NCI-H226 (cell line): ENCODE measurements around the gene TRABD.
A peak's percentile ranks its signal among the peaks of the same experiment; 100 is the strongest.
"Not testable (repeated sequence)": the region's sequence is repeated elsewhere in the genome, so short reads cannot be mapped to it uniquely, and the experiment has no call there.

Experiments used
- DNase-seq: peaks from one replicate; pipeline ENCODE4 v3.0.0-alpha.2; 2015

The TRABD gene

DNA sequence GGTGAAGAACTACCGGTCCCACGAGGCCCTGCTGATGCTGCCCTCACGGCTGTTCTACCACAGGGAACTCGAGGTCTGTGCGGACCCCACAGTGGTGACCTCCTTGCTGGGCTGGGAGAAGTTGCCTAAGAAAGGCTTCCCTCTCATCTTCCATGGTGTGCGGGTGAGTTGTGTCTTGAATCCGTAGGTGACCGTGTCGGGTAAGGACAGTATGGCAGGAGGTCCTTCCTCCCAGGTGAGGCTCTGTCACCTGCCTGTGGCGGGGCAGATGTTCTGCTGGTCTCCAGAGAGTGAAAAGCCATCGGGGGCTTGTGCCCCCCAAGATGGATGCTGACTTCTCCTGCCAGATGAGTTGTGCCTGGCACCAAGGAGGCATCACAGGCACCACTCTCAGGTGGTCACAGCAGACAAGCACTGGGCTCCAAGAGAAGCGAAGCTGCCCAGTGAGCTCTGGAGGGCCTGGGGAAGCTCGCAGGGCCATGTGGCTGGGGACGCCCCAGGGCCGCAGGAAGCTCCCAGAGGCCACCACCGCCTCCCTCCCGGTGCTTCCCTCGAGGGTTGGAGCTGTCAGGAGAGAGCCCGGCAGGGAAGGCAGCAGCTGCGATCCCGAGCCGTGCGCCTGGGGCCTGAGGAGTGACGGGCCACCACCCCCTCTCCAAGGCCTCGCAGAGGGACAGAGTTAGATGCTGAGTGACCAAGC lies 32.5 kb upstream of the TRABD start:
- no peak for DNase-seq

- no peak for DNase-seq
Observed at GRCh38 chr22:50153756-50154140, 32.0 kb upstream of the TRABD start.

- DNase-seq, result no peak
Observed at GRCh38 chr22:50157709-50158375, 27.9 kb upstream of the TRABD start.

DNA sequence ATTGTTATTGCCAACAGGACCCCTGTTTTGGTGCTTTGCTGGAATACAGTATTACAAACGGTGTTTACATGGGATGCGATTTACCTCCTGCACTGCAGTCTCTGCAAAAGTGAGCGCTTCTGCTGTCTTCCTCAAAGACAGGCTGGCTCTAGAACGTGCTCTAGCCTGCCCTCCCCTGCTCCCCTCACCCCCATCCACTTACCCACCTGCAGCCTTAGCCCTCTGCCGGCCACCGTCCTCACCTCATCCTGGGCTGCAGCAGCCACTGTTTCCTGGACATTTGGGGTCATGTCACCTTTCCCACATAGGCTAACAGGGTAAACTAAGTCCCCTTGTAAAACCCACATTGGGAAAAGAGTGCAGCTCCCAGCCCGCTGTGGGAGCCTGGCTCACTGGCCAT lies 24.8 kb upstream of the TRABD start:
- DNase-seq, result no peak

- no peak for DNase-seq
Observed at GRCh38 chr22:50161508-50162390, 24.0 kb upstream of the TRABD start.

- no peak for DNase-seq
Observed at GRCh38 chr22:50162391-50162956, 23.2 kb upstream of the TRABD start.

GRCh38 chr22:50165436-50166123 lies 20.1 kb upstream of the TRABD start:
- DNase-seq, result no peak

- no peak for DNase-seq
Observed at GRCh38 chr22:50167689-50168489, 17.8 kb upstream of the TRABD start.

- not testable (repeated sequence) for DNase-seq
Observed at GRCh38 chr22:50168490-50169180, 17.1 kb upstream of the TRABD start.

DNA sequence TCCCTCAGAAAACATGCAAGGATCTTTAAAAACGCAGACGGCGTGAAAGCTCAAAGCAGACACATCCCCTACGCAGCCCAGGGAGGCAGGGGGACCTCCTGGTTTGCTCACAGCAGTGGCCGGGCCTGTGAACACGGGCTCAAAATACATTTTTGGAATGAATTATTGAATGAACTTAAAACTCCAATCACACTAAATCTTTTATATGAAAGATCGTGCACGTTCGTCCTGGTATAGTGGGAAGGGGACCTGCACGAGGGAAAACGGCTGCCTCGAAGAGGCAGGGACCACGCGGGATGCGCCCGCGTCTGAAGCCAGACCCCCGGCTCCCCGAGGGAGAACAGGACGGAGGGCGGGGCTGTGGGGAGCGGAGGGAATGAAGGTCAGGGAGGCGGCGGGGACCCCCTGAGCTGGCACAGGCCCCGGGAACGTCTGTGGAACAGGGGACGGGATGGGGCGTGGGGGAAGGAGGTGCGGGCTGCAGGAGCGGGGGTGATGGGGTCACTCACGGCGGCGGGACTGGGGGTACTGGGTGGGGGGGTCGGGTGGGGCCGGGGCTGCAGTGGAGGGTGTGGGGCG lies 16.4 kb upstream of the TRABD start:
- no peak for DNase-seq

DNA sequence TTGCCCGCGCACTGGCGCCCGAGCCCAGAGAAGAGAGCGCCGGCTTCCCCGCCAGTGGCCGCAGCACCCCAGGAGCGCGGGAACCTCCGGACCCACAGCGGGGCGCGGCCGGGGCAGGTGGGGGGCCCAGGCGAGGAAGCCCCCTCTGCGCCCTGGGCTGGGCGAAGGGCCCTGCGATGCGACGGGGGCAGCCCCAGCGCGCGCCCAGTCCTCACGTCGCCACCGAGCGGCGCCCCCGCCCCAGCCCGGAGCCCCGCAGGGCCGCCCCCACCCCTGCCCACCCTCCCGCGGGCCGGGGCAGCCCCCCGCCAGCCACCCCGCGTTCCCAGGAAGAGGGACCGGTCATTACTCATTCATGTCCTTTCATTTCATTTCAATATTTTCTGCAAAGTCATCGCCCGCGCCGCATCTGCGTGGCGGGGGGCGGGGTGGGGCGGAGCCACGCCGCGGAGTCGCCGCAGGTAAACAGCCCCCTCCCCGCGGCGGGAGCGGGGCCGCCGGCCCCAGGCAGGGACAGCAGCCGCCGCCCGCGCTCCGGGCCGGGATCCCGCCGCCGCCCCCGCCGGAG lies 15.9 kb upstream of the TRABD start:
- peak; percentile 9 for DNase-seq

- DNase-seq, result no peak
Observed at GRCh38 chr22:50170453-50171318, 15.0 kb upstream of the TRABD start, which contains the start of gene PANX2. TSS of gene PANX2 (plus strand) at chr22:50170731. CDS start at chr22:50170731, 0 bp downstream.

DNA sequence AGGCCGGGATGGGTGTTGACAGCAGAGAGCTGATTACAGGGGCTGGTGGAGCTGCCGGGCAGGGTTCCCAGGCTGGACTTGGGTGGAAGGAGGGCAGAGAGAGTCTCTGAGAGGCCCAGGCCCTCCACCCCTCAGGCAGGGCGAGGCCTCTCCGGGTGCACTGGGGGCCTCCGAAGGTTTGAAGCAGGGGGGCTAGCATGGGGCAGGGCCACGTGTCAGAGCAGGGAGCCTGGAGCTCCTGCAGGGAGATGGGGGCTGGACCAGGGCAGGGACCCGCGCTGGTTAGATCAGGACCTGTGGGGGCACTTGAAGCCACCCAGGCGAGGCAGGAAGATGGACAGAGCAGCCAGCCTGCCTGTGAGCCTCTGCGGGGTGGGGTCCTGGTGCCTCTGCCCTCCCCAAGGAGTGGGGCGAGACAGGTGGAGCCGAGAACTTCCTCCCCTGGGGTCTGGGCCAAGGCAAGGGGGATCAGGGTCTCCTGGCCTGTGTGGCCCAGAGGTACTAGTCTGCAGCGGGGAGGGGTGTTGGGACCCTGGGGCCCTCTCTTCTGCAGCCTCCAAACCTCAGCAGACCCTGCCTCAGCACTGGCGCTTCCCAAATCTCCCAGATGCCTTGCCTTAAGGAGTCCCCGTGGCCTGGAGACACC lies 14.3 kb upstream of the TRABD start:
- no peak for DNase-seq

- no peak for DNase-seq
Observed at GRCh38 chr22:50171965-50172421, 13.7 kb upstream of the TRABD start.

DNA sequence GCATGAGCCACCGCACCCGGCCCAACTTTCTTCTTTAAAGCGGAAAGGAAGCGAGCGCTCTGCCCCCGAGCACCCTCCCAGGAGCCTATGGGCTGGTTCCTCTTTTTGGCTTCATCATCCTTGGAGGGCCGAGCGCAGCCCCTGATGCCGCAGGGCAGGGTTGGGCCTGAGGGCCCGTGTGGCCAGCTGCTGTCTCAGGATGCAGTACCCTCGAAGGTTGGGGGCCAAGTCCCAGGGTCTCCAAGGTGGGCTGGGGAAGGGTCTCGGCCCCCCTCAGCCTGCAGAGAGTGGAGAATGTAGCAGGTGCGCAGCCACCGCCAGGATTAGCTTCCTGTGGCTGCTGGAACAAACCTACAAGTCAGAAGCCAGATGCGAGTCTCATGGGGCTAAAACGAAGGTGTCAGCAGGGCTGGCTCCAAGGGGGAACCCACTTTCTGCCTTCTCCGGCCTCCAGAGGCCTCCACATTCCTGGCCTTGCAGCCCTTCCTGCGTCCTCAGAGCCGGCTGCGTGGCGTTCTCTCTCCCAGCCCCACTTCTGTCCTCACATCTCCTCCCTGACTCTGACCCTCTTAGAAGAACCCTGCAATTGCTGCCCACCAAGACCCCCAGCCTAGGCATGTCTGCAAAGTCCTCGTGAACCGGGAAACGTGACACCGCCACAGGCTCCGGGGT lies 12.3 kb upstream of the TRABD start:
- DNase-seq, result no peak

- DNase-seq, result no peak
Observed at GRCh38 chr22:50173983-50174355, 11.7 kb upstream of the TRABD start.

DNA sequence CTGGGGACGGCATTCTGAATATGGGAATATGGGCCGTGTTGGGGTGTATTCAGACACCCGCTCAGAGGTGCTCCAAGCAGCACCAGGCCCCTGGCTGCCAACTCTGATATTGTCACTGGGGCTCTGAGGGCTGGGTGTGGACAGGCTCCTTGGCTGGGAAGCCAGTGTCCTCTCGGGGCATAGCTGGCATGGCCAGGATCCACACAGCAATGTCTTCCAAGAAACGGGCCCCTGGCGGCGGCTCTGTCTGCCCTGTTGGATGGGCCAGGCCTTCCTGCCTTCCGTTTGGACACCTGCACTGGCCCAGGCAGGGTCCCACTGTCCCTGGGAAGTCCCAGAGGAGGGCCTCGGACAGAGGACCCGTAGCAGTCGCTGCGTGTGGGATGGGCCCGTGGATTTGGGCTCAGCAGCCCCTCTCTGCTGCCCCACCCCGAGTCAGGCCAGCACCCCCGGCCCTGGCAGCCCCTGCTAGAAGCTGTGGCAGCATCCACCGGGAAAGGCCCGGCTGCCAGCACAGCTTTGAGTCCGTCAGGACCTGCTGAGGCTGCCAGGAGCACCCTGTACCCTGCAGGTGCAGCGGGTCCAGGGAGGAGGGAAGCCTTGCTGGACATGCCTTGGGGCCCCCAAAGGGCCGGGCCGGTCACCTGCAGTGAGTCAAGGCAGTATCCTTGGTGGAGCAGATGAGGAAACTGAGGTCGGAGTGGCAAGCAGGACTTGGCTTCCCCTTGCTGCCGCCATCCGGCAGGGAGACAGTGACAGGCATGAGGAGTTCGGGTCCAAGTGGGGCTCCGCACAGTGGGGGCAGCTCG lies 11.1 kb upstream of the TRABD start:
- DNase-seq, result no peak

GRCh38 chr22:50175191-50175461 lies 10.6 kb upstream of the TRABD start:
- DNase-seq, result no peak
